Measurements from ENCODE around the gene LOXL4. TPM values are rescaled to one million over a fixed set of nuclear protein-coding genes. Genes with fewer than 3 reads are reported as not detected.
A peak's percentile ranks its signal among the peaks of the same experiment; 100 is the strongest.

LOXL4 gene
- total and polyA plus RNA-seq, 4 experiments from 2014 or later: 0.10 TPM; not detected in 3

- H3K4me3 ChIP-seq (ENCODE audit: low read length in 2 of 2): no peak overlapping the region
- H3K9me3 ChIP-seq (ENCODE audit: control insufficient read depth in 1 of 2, low read length in 2 of 2): no peaks in the 10 kb centered on the region
- no peak for DNase-seq
- H3K27me3 ChIP-seq (ENCODE audit: insufficient read depth, low read length): no peaks in the 10 kb centered on the region
- ChIA-PET CTCF (ENCODE audit: partially characterized antibody) (no interaction called here), POLR2A (ENCODE audit: partially characterized antibody) (no interaction called here)
- Mint-ChIP-seq H3K4me1 (peaks cover 46 to 62% (median 50%) of the 10 kb centered on the region in 4 donors), H3K27me3 (no peaks in the 10 kb centered on the region), H3K9me3 (peaks cover 0 to 9% (median 2%) of the 10 kb centered on the region in 8 donors), H3K36me3 (peaks cover 55 to 64% of the 10 kb centered on the region in 2 donors), H3K27ac (no peak overlapping the region), H3K4me3 (peak overlapping the region in 1 of 8 donors; percentile 5)
- H3K4me1 ChIP-seq (ENCODE audit: insufficient read depth, low read length): peaks cover 6% of the 10 kb centered on the region
- H3K36me3 ChIP-seq (ENCODE audit: insufficient read depth, low read length): peaks cover 16% of the 10 kb centered on the region
- H3K27ac ChIP-seq (ENCODE audit: low read depth, low read length): no peak overlapping the region
- intact Hi-C loops (cut with micrococcal nuclease): no loop called here
These were observed 55.8 kb downstream of the LOXL4 start for GRCh38 chr10:98212196-98212595.

GRCh38 chr10:98209441-98209840 is 58.6 kb downstream of the LOXL4 start:
- H3K4me1 Mint-ChIP-seq: peaks cover 40 to 59% (median 51%) of the 10 kb centered on the region in 4 donors
- no peak overlapping the region for H3K27ac ChIP-seq (ENCODE audit: low read depth, low read length)
- peak overlapping the region in 1 of 7 donors; percentile 0 for H3K27ac Mint-ChIP-seq
- peaks cover 12% of the 10 kb centered on the region for H3K36me3 ChIP-seq (ENCODE audit: insufficient read depth, low read length)
- intact Hi-C loops (cut with micrococcal nuclease): no loop called here
- no peak overlapping the region for H3K4me3 ChIP-seq (ENCODE audit: low read length in 2 of 2)
- CTCF ChIA-PET (ENCODE audit: partially characterized antibody): no interaction called here
- DNase-seq: no peak
- POLR2A ChIA-PET (ENCODE audit: partially characterized antibody): no interaction called here
- H3K36me3 Mint-ChIP-seq: peaks cover 46 to 53% of the 10 kb centered on the region in 2 donors
- H3K4me3 Mint-ChIP-seq: peak overlapping the region in 1 of 8 donors; percentile 8
- no peaks in the 10 kb centered on the region for H3K27me3 Mint-ChIP-seq
- no peaks in the 10 kb centered on the region for H3K9me3 Mint-ChIP-seq
- H3K4me1 ChIP-seq (ENCODE audit: insufficient read depth, low read length): peaks cover 6% of the 10 kb centered on the region
- H3K27me3 ChIP-seq (ENCODE audit: insufficient read depth, low read length): no peaks in the 10 kb centered on the region
- H3K9me3 ChIP-seq (ENCODE audit: control insufficient read depth in 1 of 2, low read length in 2 of 2): no peaks in the 10 kb centered on the region

- Histone ChIP-seq H3K9me3 (ENCODE audit: control insufficient read depth in 1 of 2, low read length in 2 of 2) (no peaks in the 10 kb centered on the region), H3K27me3 (ENCODE audit: insufficient read depth, low read length) (no peaks in the 10 kb centered on the region), H3K36me3 (ENCODE audit: insufficient read depth, low read length) (peaks cover 12% of the 10 kb centered on the region), H3K27ac (ENCODE audit: low read depth, low read length) (no peak overlapping the region), H3K4me3 (ENCODE audit: low read length in 2 of 2) (no peak overlapping the region), H3K4me1 (ENCODE audit: insufficient read depth, low read length) (peaks cover 6% of the 10 kb centered on the region)
- Mint-ChIP-seq H3K9me3 (no peaks in the 10 kb centered on the region), H3K4me1 (peaks cover 38 to 60% (median 51%) of the 10 kb centered on the region in 4 donors), H3K27me3 (no peaks in the 10 kb centered on the region), H3K4me3 (no peak overlapping the region), H3K27ac (no peak overlapping the region), H3K36me3 (peaks cover 46 to 48% of the 10 kb centered on the region in 2 donors)
- ChIA-PET CTCF (ENCODE audit: partially characterized antibody) (no interaction called here), POLR2A (ENCODE audit: partially characterized antibody) (no interaction called here)
- no peak for DNase-seq
- intact Hi-C loops (cut with micrococcal nuclease): no loop called here
These were observed 59.1 kb downstream of the LOXL4 start for GRCh38 chr10:98208925-98209324.

GRCh38 chr10:98205351-98205750 is 62.6 kb downstream of the LOXL4 start:
- POLR2A ChIA-PET (ENCODE audit: partially characterized antibody): no interaction called here
- peaks cover 24 to 46% (median 32%) of the 10 kb centered on the region in 4 donors for H3K4me1 Mint-ChIP-seq

GRCh38 chr10:98202378-98202777 is 65.6 kb downstream of the LOXL4 start:
- no peak for DNase-seq
- intact Hi-C loops (cut with micrococcal nuclease): no loop called here
- CTCF ChIA-PET (ENCODE audit: partially characterized antibody): no interaction called here
- H3K4me3 ChIP-seq (ENCODE audit: low read length in 2 of 2): no peak overlapping the region
- no peaks in the 10 kb centered on the region for H3K36me3 ChIP-seq (ENCODE audit: insufficient read depth, low read length)
- H3K27ac ChIP-seq (ENCODE audit: low read depth, low read length): no peak overlapping the region
- peaks cover 17 to 32% (median 21%) of the 10 kb centered on the region in 4 donors for H3K4me1 Mint-ChIP-seq
- no peaks in the 10 kb centered on the region for H3K4me1 ChIP-seq (ENCODE audit: insufficient read depth, low read length)
- H3K4me3 Mint-ChIP-seq: no peak overlapping the region
- H3K9me3 ChIP-seq (ENCODE audit: control insufficient read depth in 1 of 2, low read length in 2 of 2): no peaks in the 10 kb centered on the region
- H3K27ac Mint-ChIP-seq: peak overlapping the region in 1 of 7 donors; percentile 29
- POLR2A ChIA-PET (ENCODE audit: partially characterized antibody): no interaction called here
- H3K27me3 Mint-ChIP-seq: no peaks in the 10 kb centered on the region
- H3K27me3 ChIP-seq (ENCODE audit: insufficient read depth, low read length): no peaks in the 10 kb centered on the region
- H3K9me3 Mint-ChIP-seq: no peaks in the 10 kb centered on the region
- H3K36me3 Mint-ChIP-seq: peaks cover 5 to 16% of the 10 kb centered on the region in 2 donors

More at GRCh38 chr10:98205351-98205750, 62.6 kb downstream of the LOXL4 start:
- Histone ChIP-seq H3K27me3 (ENCODE audit: insufficient read depth, low read length) (no peaks in the 10 kb centered on the region), H3K36me3 (ENCODE audit: insufficient read depth, low read length) (peaks cover 12% of the 10 kb centered on the region), H3K9me3 (ENCODE audit: control insufficient read depth in 1 of 2, low read length in 2 of 2) (no peaks in the 10 kb centered on the region), H3K27ac (ENCODE audit: low read depth, low read length) (no peak overlapping the region), H3K4me1 (ENCODE audit: insufficient read depth, low read length) (no peaks in the 10 kb centered on the region), H3K4me3 (ENCODE audit: low read length in 2 of 2) (no peak overlapping the region)
- no peaks in the 10 kb centered on the region for H3K27me3 Mint-ChIP-seq
- no peak for DNase-seq
- no peaks in the 10 kb centered on the region for H3K9me3 Mint-ChIP-seq
- no peak overlapping the region for H3K4me3 Mint-ChIP-seq
- H3K27ac Mint-ChIP-seq: no peak overlapping the region
- intact Hi-C loops (cut with micrococcal nuclease): no loop called here
- CTCF ChIA-PET (ENCODE audit: partially characterized antibody): interaction anchor here (1.0 kb wide), 1 partner anchor 35 kb away, joined by 3 read pairs; no protein-coding TSS in a partner anchor
- peaks cover 30 to 39% of the 10 kb centered on the region in 2 donors for H3K36me3 Mint-ChIP-seq

- Mint-ChIP-seq H3K27ac (no peak overlapping the region), H3K9me3 (no peaks in the 10 kb centered on the region), H3K36me3 (peaks cover 7 to 13% of the 10 kb centered on the region in 2 donors), H3K4me3 (no peak overlapping the region), H3K4me1 (peaks cover 20 to 33% (median 22%) of the 10 kb centered on the region in 4 donors), H3K27me3 (no peaks in the 10 kb centered on the region)
- intact Hi-C loops (cut with micrococcal nuclease): no loop called here
- Histone ChIP-seq H3K4me3 (ENCODE audit: low read length in 2 of 2) (no peak overlapping the region), H3K27ac (ENCODE audit: low read depth, low read length) (no peak overlapping the region), H3K36me3 (ENCODE audit: insufficient read depth, low read length) (no peaks in the 10 kb centered on the region), H3K4me1 (ENCODE audit: insufficient read depth, low read length) (no peaks in the 10 kb centered on the region), H3K27me3 (ENCODE audit: insufficient read depth, low read length) (no peaks in the 10 kb centered on the region), H3K9me3 (ENCODE audit: control insufficient read depth in 1 of 2, low read length in 2 of 2) (no peaks in the 10 kb centered on the region)
- CTCF ChIA-PET (ENCODE audit: partially characterized antibody): no interaction called here
- no peak for DNase-seq
- POLR2A ChIA-PET (ENCODE audit: partially characterized antibody): no interaction called here
These were observed 66.2 kb downstream of the LOXL4 start for GRCh38 chr10:98201760-98202159.

All from CD4-positive, alpha-beta memory T cell (primary cell).